Measurements from ENCODE around the gene CD244. TPM values are rescaled to one million over a fixed set of nuclear protein-coding genes. Genes with fewer than 3 reads are reported as not detected.

CD244 gene, protein sequence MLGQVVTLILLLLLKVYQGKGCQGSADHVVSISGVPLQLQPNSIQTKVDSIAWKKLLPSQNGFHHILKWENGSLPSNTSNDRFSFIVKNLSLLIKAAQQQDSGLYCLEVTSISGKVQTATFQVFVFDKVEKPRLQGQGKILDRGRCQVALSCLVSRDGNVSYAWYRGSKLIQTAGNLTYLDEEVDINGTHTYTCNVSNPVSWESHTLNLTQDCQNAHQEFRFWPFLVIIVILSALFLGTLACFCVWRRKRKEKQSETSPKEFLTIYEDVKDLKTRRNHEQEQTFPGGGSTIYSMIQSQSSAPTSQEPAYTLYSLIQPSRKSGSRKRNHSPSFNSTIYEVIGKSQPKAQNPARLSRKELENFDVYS
- not detected in 2 replicates for total RNA-seq

DNA sequence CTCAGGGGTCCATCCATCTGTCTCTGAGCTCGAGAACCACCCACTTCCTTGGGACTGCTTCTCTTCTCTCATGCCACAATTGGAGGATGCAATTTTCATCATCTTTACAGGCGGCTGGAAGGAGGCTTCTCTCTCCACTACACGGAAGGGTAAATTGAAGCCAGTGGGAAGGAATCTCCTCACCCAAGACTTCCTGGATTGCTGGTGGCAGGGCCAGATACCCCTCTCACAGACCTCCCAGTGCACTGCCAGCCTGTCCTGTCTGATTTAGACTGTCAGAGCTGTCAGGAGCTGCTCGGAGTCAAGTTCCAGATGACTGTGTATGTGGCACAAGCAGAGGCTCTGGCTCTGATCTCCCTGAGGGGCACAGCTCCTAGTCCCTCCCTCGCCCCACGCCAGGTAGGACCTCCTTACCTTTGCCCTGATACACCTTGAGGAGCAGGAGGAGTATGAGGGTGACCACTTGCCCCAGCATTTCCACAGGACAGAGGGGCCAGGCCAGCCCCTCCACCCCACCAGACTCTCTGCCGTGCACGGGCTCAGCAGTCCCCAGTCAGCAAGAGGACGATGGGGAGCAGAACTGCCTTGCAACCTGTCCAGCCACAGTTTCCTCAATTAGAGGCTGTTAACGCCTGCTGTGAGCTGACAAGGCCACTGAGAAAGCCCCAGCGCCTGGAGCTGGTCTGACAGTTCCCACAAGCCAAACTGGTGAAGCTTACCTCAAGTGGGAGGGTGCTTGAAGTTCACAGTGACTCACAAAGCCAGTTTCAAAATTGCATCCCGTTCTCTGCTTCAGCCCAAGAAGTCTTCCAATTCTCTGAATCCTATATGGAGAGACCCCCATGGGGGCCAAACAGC, at the start of gene CD244:
Gene CD244, minus strand, starts transcription at position 685 of the 858 bp plus-strand sequence. Its CDS starts 210 bp downstream, at position 475.

DNA sequence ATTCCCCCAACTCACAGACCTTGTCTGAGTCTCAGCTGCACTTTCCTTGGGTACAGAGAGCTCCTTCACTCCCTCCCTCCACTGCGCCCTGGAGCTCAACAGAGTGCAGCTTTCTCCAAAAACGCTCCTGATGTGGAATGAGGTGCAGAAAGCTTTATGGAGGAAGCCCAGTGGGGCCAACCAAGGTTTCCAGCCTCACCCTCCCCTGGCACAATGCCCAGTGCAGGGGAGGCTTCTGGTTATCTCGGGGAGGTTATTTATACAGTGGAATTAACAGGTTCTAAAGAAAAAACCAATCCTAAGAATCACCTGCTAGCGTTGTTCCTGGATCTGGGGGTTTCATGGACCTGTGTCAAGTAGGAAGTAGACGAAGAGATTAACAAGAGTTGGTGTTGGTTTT, 22.4 kb upstream of the CD244 start, which contains the start of gene ITLN1:
Gene ITLN1, minus strand, starts transcription at position 139 of the 400 bp plus-strand sequence. CDS start 303 bp downstream, outside the sequence.

DNA sequence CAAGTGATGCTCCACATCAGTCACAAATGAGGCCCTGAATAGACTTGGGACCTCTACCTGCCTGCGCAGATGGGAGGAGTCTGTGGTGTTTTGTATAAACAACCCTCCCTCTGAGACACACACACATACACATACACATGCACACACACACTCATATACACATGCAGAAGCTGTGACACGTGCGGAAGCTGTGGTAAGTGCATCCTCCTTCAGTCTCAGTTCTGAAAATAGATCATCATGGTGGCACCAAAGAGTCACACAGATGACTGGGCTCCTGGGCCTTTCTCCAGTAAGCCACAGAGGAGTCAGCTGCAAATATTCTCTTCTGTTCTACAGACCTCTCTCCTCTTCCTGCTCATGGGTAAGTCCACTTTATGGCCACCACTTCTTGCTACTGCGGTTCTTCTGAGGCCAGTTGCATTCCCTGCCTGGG, 66.7 kb downstream of the CD244 start, which contains the start of gene LY9:
Gene LY9, plus strand, starts transcription at position 224 of the 433 bp plus-strand sequence. Its CDS starts 14 bp downstream, at position 238.

Other genes with a start within 250 kb of the CD244 start
- not detected in 2 replicates for gene SLAMF1, start 215.8 kb downstream of the CD244 start, total RNA-seq
- not detected in 2 replicates for gene CD48, start 151.1 kb downstream of the CD244 start, total RNA-seq
- not detected in 2 replicates for gene SLAMF7, start 123.6 kb downstream of the CD244 start, total RNA-seq
- gene LY9, start 66.7 kb downstream of the CD244 start, total RNA-seq, result not detected in 2 replicates
- not detected in 2 replicates for gene ITLN1, start 22.3 kb upstream of the CD244 start, total RNA-seq
- gene ITLN2, start 91.9 kb upstream of the CD244 start, total RNA-seq, result not detected in 2 replicates
- under 0.01 and 0.20 TPM in 2 replicates for gene F11R, start 158.3 kb upstream of the CD244 start, total RNA-seq
- gene TSTD1, start 176.1 kb upstream of the CD244 start, total RNA-seq, result 0.39 and 0.73 TPM in 2 replicates
- 43.7 and 44.0 TPM in 2 replicates for gene USF1, start 183.1 kb upstream of the CD244 start, total RNA-seq
- gene ARHGAP30, start 207.0 kb upstream of the CD244 start, total RNA-seq, result not detected in 2 replicates
- gene NECTIN4, start 226.7 kb upstream of the CD244 start, total RNA-seq, result 0.20 TPM in 1 of 2 replicates, not detected in the other
- gene KLHDC9, start 235.5 kb upstream of the CD244 start, total RNA-seq, result 0.20 and 0.73 TPM in 2 replicates